AG04449 (cell line): Measurements from ENCODE around the gene ITGA2B.

ENCODE experiments used
- CTCF ChIA-PET: fragments of 350-600 bp; formaldehyde crosslinking; extraction: SDS; loops from one replicate; lab custom pipeline; 2021; ENCODE audit warnings: antibody characterized with exemption; lab: Yijun Ruan, JAX
- POLR2A ChIA-PET: fragments of 400-600, 350-600 bp; formaldehyde crosslinking; extraction: SDS; loops from one replicate; lab custom pipeline; 2020; ENCODE audit warnings: antibody characterized with exemption, inconsistent platforms; lab: Yijun Ruan, JAX
- DNase-seq: peaks from one replicate; pipeline ENCODE4 v3.0.0-alpha.2; 2010; ENCODE audit warnings: low read depth, low spot score
- H3K4me3 ChIP-seq: 2 replicates; pipeline ENCODE4 v1.5.1; 2011; ENCODE audit warnings: low read depth, mild to moderate bottlenecking, control low read depth, low read length
- CTCF ChIP-seq: IDR thresholded peaks from one replicate; pipeline ENCODE4 v1.5.1; 2011; ENCODE audit warnings: mild to moderate bottlenecking, moderate library complexity, low read length, control low read depth, inconsistent platforms; ENCODE audit not compliant: insufficient read depth; ENCODE audit errors: missing control alignments

ITGA2B gene

GRCh38 chr17:44361292-44362260 is 27.9 kb downstream of the ITGA2B start:
- POLR2A ChIA-PET: interaction anchor here (0.6 kb wide), 1 partner anchor 195 kb away, joined by 3 read pairs; no protein-coding TSS in a partner anchor
- no peak for TF ChIP-seq CTCF
- no peak for DNase-seq
- CTCF ChIA-PET: interaction anchor here (0.9 to 10.9 kb wide), 10 partner anchors 10 to 161 kb away, joined by 3 to 165 read pairs (median 7); partner anchors contain the start of gene GRN
- no peak overlapping the region for H3K4me3 ChIP-seq

- H3K4me3 ChIP-seq: no peak overlapping the region
- DNase-seq: peak; percentile 12
- ChIA-PET CTCF (interaction anchor here (0.6 to 10.9 kb wide), 4 partner anchors 9 to 286 kb away, joined by 3 to 165 read pairs (median 9); no protein-coding TSS in a partner anchor), POLR2A (no interaction called here)
- no peak for TF ChIP-seq CTCF
Measured at GRCh38 chr17:44360826-44361225, 28.6 kb downstream of the ITGA2B start.

GRCh38 chr17:44360144-44360533 is 29.3 kb downstream of the ITGA2B start:
- ChIA-PET CTCF (interaction anchor here (0.6 to 10.9 kb wide), 7 partner anchors 9 to 287 kb away, joined by 3 to 165 read pairs (median 11); no protein-coding TSS in a partner anchor), POLR2A (no interaction called here)
- H3K4me3 ChIP-seq: no peak overlapping the region
- DNase-seq: no peak
- TF ChIP-seq CTCF: no peak

GRCh38 chr17:44359458-44360143 is 29.8 kb downstream of the ITGA2B start:
- no peak for DNase-seq
- CTCF ChIA-PET: interaction anchor here (0.7 to 10.9 kb wide), 9 partner anchors 8 to 174 kb away, joined by 3 to 165 read pairs (median 11); partner anchors contain the start of gene GRN
- POLR2A ChIA-PET: no interaction called here
- H3K4me3 ChIP-seq: no peak overlapping the region
- TF ChIP-seq CTCF: no peak

- ChIA-PET POLR2A (no interaction called here), CTCF (interaction anchor here (0.9 to 10.9 kb wide), 8 partner anchors 8 to 164 kb away, joined by 3 to 165 read pairs (median 12); partner anchors contain the start of gene GRN)
- no peak for DNase-seq
Measured at GRCh38 chr17:44359006-44359405, 30.4 kb downstream of the ITGA2B start.

More at GRCh38 chr17:44359006-44359405, 30.4 kb downstream of the ITGA2B start:
- H3K4me3 ChIP-seq: no peak overlapping the region
- no peak for TF ChIP-seq CTCF
